Mesenteric fat pad (tissue), 1 donor: ENCODE measurements around the gene GCN1. TPM values are rescaled to one million over a fixed set of nuclear protein-coding genes. Genes with fewer than 3 reads are reported as not detected.

Source experiments
- DNase-seq: peaks from one replicate; pipeline ENCODE4 v3.0.0-alpha.2; 2020; ENCODE audit warnings: low spot score
- total RNA-seq: library from RNA; stranded (reverse); fragmentation: NEBNext Ultra II Directional; extraction: Animal tissue kit (Norgen Biotek cat#: 25700); gene quantifications from one replicate; pipeline ENCODE4 v1.2.1, GENCODE V29; 2021
- donor health status: DM: yes; HTN: yes; CAD: no.

The GCN1 gene
- total RNA-seq, 1 donor from 2014 or later = 97.0 TPM

DNA sequence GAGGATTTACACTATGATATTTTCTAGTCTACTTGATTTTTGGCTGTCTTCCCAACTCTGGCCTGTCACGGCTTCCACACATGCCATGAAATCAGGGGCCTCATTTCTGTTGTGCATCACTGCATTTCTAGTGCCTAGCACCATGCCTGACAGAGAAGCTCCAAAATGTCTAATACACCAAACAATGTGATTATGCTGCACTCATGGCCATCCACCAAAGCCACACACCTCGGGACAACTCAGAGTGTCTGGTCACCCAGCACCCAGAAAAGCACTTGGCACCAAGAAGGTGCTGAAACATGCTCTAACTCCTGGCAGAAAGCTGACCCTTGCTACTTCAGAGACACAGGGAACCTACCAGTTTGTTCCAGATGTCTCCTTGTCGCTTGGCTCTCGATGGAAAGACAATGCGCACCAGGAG is 11.3 kb downstream of the GCN1 start:
- no peak for DNase-seq

DNA sequence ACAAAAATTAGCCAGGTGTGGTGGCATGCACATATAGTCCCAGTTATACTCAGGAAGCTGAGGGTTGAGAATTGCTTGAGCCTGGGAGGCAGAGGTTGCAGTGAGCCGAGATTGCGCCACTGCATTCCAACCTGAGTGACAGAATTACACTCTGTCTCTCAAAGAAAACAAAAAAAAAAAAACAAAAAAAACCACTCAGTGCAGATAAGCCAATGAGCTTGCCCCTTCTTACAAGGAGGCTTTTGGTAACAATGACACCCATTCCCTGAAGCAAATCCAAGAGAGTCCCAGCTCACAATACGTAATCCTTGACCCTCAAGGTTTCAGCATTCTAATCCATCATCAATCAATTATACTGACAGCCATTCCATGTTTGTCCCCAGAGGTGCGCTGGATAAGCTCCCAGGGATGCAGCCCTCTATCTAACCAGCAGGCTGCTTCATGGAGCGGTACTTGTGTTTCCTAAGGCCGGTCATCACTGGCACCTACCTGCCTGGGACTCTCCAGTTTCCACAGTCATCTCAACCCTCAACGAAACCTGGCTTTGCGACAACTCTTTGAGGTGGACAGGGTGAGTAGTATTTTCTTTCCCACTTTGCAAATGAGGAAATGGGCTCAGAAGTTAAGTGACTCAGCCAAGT is 12.4 kb downstream of the GCN1 start:
- no peak for DNase-seq

DNA sequence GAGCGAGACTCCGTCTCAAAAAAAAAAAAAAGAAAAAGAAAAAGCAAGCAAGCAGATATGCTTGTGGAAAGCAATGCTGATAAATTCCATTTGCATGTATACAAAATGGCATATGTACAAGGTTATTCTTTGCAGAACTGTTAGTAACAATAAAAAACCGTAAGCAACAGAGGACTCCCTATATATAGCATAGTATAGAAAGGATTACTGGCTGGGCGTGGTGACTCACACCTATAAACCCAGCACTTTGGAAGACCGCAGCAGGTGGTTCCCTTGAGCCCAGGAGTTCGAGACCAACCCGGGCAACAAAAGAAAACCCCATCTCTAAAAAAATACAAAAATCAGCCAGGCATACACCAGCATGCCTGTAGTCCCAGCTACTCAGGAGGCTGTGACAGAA is 13.5 kb downstream of the GCN1 start:
- no peak for DNase-seq

DNA sequence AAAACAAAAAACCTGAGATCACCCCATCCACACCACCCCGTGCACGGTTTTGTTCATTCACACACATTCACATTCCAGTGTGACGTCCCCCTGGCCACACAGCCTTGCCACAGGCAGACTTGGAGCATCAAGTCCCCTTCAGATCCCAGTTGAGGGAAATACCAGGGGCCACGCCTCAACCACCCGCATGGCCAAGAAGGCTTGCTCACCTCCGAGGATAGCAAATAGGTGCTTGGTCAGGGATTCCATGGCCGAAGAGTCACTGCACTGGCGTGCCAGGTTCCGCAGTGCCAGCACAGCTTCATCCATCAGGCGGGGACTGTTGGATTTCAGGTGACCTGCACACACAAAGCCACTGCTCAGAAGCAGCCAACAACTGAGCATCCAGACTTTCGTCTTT is 19.0 kb downstream of the GCN1 start:
- DNase-seq = no peak

DNA sequence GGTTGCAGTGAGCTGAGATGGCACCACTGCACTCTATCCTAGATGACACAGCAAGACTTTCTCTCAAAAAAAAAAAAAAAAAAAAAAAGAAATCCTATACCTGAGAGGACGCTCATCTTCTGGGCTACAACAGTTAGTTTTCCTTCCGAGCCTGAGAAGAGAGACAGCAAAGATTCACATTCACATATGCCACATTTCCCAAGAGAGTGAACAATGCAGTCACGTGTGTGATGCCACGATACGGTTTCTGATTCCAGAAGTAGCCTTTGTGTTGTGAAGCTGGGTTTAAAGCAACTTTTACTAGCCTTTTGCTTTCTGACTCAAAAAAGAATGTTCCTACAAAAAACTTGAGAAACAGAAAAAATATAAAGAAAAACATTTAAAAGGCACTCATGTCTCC is 19.5 kb downstream of the GCN1 start:
- DNase-seq = no peak

DNA sequence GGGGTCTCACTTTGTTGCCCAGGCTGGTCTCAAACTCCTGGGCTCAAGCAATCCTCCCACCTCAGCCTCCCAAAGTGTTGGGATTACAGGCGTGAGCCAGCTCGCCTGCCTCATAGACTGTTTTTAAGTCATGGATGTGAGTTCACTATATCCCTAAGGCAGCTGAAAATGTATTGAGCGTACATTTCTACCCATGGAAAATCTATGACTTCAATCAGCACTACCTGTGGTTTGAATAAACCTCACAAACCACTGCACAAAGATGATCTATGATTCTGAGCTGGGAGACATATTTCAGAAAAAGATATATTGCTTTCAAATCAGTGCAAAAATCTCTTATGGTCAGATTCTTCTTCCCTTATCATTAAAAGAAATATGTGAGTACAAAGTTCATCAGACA is 22.5 kb downstream of the GCN1 start:
- DNase-seq = no peak

DNA sequence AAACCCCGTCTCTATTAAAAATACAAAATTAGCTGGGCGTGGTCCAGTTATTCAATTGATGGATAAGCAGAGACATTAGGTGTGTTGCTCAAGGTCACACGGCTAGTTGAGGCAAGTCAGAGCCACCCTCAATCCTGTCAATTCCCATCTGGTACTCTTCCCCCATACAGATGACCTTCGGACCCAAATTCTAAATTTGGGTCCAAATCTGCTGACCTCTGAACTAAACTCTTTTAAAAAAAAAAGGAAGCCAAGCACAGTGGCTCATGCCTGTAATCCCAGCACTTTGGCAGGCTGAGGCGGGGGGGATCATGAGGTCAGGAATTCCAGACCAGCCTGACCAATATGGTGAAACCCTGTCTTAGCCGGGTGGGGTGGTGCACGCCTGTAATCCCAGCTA is 23.9 kb downstream of the GCN1 start:
- DNase-seq = no peak

DNA sequence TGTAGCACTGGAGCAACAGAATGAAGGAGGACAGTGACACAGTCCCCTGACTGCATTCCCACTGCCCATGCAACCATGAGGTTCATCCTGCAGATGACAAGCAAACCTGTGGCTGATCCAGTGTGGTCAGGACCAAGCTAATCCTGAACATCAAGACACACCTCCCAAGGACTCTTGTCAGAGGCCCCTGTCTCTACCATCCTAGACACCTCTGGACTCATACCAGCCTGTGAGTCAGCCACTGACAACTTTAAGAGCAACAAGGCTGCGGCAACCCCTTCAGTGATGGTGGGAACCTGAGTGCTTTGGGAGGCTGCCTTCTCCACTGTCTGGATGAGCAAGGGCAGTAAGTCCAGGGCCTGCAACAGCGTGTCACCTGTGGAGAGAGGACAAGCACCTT is 24.6 kb downstream of the GCN1 start:
- no peak for DNase-seq

DNA sequence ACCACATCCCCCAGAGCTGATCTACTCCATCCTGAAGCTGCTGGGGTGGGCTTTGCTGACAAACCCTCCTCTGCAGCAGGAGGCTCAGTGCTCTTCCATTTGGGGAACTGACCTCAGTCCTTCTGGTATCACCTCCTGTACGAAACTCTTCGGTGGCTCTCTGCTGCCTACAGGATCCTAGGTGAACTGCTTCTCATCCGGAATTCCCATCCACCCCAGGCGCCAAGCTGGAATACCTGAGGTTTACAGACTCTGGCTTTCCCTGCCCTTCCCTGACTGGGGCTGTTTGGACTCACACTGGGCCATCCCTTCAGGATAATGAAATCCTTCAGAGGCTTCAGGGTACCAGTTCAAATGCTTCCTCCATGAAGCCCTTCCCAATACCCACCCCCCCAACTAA is 26.2 kb downstream of the GCN1 start:
- DNase-seq = no peak

DNA sequence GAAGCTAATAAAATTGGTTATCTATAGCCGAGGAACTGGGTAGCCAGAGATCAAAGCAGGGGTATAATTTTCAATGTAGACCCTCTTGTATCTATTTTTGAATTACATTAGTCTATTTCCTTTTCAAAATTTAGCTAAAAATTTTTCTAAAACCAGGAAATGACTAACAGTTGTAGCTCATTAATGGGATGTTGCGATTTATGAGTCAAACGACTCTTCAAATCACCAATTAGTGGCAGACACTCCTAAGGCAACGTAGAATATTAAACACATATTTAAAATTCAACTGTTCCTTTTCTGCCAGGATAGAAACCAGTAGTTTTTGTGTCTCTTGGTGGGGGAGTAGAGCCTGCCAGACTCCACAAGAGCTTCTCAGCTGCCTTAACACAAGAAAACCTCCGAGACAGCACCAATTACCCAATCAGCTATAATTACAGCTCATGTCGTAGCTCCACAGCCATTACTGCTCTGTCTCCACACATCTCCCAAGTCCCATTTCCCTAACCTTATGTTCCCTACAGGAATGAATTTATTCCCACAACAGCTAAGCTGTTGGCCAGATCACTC is 26.9 kb downstream of the GCN1 start:
- DNase-seq = no peak

DNA sequence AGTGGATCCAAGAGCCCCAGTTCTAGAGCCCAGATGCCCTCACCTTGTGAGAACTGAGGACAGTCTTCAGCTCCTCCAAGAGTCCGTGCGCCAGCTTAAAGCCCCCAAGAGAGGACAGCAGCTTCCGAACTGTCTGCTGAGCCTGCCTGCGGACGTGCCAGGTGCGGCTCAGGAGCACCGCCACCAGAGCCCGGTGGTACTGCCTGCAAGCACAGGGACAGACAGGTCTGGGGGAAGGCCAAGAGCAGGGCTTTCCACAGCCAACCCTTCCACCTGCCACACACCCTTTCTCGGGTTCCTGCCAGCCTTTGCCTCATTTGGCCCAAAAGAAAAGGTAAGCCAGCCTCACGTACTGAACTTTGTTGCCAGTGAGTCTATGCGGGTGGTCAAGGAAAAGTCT is 30.2 kb downstream of the GCN1 start:
- no peak for DNase-seq

DNA sequence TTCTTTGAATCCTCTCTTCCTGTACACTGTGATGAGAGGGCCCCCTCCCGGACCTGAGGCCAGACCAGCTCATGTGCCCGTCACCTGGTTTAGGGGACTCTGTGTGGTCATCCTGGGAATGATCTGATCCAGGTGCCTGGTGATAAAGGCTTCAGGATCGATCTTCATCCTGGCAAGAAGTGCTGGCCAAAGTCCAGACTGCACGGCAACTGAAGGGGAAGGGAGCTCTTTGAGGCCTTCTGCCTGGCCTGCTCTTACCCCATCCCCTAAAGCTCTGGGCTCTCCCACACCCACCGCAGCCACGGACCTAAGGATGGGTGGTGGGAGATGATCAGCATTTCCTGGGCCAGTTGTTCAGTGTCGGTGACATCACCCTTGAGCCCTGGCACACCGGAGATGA is 31.8 kb downstream of the GCN1 start:
- DNase-seq = no peak

DNA sequence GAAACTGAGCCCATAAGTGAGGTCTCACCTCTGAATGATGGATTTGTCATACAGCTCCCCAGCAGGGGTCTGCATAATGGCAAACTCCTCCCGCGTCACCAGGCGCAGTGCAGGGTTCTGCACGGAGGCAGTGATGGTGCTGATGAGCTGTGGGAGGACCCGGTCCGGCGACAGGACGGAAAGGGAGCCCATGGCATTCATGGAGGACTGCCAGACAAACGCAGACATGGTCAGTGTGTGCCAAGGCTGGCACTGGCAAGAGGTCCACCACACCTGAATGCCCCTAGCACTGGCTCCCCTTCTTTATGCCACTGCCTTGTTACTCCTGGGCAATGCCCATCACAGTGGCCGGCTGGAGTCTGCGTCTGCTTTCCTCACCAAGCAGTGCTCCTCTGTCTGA is 32.7 kb downstream of the GCN1 start:
- DNase-seq = no peak

DNA sequence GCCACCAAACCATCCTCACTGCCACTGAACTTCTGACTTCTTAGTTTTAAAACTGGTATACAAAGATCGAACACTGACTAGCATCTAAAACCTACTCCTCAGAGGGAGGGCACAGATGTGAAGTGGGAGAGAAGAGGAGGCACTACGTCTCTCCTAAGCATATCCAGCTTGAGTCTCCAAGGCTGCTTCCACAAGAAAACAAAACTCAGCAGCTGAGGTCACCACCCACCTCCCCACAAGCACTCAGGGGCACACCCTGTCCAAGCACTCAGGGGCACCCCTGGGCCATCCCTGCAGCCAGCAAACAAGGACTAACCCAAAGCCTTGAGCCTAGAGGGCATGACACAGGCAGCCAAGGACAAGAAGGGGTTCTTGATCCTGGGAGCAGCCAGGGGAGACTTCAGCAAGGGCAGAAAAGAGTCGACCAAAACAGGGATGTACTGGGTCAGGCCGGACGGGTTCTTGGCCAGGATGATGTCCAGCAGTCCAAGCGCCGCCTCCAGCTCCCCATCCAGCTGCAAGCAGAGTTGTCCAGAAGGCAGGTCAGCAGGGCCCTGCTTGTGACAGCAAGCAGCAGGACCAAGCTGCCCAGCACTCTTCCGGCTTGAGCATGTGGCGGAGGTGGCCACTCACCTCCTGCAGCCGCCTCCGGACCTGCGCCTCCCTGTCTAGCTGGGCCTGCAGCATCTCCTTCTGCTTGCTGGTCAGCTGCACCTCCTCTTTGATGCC is 34.8 kb downstream of the GCN1 start:
- DNase-seq = no peak

DNA sequence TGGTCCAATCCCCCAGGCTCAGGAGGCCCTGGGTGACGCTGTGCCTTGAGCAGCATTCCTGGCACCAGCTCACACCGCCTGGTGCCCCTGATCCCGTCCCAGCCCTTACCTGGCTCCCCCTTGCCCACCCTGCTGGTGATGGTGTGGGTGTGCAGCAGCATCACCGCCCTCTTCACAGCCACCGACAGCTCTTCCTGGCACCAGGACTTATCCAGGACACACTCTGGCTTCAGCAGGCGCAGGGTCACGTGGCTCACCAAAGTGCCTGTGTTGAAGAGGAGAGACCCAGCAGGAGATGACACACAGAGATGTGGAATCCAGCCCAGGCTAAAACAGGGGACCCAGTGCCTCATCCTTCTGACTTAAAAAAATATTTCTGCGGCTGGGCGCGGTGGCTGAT is 36.2 kb downstream of the GCN1 start:
- no peak for DNase-seq

DNA sequence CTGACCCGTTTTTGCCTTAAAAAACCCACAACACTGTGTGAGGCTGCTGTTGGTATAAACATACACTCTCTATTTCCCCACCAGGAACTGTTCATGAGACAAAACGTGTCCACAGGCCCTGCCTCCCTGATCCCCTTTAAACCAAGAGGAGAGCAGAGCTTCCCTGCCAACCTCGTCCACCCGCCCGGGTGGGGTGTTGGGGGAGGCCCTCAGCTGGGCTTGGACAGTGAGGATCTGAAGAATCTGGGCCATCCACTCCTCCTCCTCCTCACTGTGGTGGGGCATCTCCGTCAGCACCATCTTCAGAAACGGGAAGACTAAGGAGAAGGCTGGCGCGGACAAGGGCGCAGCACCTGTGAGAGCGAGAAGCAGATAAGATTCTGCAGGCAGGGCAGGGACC is 36.8 kb downstream of the GCN1 start:
- DNase-seq = no peak

DNA sequence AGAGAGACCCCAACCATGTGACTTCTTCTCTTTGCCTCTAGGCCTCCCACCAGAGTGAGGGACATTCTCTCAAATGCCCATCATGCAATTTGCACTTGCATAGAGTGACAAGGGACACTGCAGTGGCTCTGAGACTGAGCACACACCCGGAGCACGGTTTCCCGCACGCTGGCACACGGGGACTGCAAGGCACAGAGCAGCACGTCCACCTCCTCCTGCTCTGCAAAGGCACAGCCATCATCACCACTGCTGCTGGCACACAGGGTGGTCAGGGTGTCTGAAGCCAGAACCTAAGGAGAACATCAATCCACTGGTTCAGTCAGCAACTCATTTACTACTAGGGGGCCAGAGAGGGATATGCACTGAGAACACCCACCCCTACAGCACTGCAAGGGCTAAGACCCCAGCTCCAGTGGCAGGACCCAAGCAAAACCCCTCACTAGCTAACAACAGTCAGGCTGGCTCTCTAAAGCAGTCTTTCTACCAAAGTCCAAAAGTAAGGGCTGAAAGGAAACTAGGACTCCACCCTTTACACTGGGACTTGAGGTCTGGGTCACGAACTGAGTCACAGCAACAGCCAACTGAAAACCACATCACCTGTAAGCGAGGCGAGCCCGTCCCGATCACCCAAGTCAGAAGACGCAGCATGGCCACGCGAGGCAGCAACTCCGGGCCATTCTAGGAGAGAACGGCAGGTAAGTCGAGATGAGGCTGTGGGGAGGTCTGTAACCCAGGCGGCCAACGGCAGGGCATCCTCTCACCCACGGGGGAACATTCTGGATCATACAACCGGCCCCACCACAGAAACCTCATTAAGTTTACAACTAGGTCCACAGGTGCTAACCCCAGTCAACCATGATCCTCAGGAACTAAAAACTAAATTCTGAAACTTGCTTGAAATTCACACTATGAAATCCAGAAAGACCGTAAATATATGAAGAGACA is 37.9 kb downstream of the GCN1 start:
- DNase-seq = no peak

DNA sequence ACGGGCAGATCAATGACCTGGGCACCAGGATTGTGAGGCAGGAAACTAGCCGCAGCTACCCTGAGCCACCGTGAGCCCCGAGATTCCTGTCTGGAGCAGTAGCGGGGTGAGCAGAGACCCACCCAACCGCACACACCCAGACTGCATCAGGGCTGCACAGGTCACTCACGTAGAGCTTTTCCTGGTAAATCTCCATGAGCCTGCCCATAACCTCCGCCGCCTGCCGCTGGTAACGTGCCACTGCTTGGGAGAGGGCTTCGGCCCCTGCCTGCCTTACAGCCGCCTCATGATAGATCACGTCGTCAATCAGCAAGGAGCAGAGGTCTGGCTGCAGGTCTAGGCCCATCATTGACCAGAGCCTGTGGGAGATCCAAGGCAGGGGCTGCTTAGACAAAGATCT is 39.4 kb downstream of the GCN1 start:
- no peak for DNase-seq

DNA sequence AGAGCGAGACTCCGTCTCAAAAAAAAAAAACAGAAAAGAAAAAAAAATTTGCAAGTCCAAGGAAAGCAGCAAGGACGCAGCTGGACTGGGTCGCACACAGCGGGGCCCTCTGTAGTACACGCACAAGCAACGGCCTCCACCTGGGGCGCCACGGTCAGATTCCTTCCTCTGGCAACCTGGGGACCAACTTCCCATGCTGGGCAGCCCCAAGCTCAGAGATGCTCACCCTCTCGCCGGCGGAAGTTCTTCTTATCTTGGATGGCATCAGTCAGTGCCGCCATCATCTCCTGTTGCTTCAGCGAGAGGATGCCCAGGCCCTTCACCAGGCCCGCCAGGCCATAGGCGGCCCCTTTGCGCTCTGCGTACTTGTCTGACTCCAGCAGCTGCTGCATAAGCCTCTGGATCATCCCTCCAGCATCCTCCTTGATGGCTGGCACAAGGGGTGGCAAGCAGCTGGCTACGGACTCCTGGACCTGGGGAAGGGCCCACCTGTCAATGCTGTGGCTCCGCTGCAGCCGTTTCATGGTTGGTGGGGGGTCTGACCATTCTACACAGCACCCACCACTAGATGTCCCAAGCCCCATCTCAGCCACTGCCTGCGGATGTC is 43.5 kb downstream of the GCN1 start:
- DNase-seq = no peak

DNA sequence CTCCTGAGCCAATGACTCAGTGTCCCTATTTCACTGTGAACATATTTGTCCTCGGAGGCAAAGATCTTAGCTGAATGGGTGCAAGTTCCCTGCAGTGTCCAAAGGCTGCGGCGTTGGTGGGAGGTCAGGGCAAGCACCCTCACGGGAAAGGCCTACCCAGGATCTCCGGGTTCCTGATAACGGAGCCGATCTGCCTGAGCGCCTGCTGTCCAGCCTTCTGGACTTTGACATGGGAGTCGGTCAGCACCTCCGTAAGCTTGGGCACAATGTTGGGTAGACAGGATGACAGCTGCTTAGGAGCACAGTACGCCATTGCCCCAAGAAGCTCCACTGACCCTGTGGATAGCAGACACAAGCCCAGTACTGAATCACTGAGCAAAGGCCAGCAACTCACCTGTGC is 46.5 kb downstream of the GCN1 start:
- DNase-seq = no peak

DNA sequence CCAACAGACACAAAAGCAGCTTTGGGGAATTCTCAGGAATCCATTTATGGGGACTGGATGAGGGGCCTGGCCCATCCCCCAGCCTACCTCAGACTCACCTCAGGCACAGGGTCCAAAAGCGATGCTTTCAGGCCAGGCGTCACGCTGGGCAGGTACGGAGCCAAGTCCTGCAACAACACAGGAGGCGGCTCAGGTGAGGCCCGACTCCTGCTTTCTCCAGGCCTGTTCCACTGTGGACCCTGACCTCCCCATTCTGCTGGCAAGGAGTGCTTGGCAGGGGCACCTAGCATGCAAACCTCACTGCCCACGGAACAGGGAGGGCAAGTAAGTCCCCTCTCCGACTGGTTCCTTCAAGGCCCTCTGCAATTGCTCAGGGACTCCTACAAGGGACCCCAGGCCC is 49.4 kb downstream of the GCN1 start:
- DNase-seq = no peak
